Measurements from ENCODE around the gene TFB2M.

Gene TFB2M

DNA sequence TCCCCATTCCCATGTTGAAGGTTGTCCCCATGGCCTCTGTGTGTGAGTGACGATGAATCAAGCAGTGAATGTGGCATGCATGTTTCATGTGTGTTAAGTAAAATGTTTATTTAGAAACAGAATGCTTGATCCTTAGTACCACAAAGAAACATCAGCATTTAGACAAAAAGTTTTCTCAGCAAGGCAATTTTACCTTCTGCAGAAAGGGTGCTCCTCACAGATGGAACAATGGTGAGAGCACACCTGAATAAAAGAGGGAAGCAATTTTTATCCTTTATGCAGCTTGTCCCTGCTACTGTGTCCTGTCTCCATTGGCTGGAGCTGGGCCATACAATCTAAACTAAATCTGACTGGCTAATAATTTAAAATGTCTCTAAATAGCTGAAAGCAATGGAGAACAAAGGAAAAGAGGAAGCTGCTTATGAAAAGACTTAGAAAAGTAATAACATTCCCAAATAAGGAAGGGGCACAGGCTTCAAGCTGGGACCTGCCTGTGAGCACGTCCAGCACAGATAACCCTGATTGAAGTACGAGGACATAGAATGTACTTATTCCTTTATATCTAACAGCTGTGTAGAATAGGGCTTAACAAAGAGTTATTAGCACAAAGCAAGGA, 50.6 kb downstream of the TFB2M start:
- no peak for DNase-seq (ENCODE audit: low read depth in 2 of 2, low spot score in 1 of 2)

- DNase-seq (ENCODE audit: low read depth in 2 of 2, low spot score in 1 of 2): no peak
These were observed 52.3 kb downstream of the TFB2M start for GRCh38 chr1:246513619-246514343.

DNA sequence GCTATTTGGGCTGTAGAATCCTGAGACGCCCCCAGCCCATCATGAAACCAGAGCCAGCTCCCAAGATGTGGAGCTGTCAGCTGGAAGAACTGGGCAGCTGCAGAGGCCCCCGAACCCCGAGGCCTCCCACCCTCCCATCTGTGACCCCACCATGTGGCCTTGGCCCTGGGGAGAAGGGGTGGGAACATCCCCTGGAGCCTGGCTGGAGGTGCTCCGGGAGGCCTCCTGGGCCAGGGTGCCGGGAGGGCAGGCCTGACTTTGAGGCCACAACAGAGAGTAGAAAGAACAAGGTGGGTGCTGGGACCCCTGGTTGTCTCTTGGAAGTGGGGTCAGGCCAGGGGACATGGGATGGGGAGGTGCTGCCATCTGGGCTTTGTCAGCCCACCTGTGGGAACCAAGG, 53.0 kb downstream of the TFB2M start:
- no peak for DNase-seq (ENCODE audit: low read depth in 2 of 2, low spot score in 1 of 2)

DNA sequence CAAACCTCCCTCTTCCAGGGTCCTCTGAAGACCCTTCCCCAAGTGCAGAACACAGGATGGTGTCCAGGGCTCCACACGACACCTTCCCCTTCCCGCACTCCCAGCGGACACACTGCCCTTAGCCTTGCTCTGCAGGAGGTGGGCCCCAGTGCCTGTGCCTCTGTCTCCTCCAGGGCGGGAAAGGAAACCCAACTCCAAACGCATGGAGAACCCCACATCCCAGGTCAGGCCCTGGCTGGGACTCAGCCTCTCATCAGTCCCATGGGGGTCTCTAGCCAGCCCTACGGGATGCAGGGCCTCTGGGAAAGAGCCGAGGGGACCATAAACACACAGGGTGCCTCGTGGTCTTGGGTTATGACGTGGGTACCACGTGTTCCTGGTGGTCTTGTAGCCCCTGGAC, 53.4 kb downstream of the TFB2M start:
- DNase-seq (ENCODE audit: low read depth in 2 of 2, low spot score in 1 of 2): no peak

DNA sequence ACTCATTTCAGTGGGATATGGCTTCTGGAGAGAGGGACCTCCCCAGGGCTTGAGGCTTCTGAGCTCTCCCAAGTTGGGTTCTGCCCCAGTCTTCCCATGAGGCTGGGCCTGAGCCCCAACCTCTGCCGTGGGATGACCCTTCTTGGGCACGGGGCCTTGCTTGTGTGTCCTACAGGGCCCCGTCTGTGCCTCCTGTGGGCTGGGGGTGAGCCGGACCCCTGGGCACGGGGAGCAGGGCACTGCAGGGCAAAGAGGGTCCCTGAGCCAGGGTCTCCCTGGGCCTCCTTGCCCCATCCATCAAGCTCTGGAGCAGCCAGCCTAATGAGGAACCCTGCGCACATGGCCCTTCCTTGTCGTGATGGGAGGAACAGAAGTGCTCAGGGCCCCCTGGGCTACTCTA, 53.8 kb downstream of the TFB2M start:
- DNase-seq (ENCODE audit: low read depth in 2 of 2, low spot score in 1 of 2): no peak

DNA sequence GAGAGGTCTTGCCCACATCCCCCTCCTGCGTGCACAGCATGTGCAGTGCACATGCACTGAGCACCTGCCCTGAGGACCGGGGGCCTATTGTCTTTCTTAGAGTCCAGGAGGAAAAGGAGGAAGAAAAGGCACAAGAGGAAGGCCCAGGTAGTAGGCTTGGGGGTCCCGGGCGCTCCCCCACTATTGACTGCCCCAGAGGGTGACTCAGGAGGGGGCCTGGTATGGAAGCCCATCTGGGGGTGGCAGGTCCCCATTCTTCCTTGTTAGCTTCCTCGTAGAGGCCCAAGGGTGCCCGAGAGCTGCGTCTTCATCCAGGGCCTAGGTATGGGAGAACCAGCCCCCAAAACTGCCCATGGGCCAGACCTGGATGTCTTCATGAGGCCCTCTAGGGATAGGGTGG, 54.9 kb downstream of the TFB2M start:
- DNase-seq (ENCODE audit: low read depth in 2 of 2, low spot score in 1 of 2): no peak

DNA sequence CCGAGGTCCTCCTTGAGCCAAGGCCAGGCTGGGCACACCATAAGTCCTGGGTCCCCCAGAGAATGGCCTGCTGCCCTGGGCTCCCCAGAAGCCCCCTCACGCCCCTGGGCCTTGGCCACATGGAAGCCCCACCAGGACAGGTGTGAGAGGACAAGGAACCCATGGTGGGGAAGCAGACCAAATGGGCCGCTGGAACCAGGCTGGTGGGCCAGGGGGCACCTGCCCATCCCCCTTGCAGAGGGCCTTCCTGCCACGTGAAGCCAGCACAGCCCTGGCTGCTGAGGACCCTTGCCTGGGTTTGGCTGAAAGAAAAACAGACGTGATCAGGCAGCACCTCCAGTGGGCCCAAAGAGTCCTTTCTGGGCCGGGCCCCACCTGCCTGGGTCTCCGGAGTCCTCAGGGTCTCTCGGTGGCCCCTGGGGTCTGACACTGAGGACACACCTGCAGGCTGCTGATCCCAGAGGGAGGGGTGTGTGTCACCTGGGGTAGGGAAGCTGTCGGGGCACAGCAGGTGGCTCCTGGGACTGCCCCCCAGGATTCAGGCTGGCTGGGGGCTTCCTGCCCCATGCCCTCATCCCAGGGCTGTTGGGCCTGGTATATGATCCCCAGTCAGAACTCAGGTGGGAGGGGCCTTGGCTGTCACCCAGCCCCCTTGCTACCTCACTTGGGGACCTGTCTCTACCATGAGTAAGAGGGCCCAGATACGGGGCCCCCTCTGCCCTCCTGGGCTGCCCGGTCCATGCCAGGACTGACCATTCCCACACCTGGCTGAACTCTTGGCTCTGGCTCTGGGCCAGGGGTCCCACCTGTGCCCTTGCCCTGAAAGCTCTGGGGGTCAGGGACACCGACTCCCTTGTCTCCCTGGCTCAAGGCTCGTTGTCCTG, 55.7 kb downstream of the TFB2M start:
- DNase-seq (ENCODE audit: low read depth in 2 of 2, low spot score in 1 of 2): no peak

DNA sequence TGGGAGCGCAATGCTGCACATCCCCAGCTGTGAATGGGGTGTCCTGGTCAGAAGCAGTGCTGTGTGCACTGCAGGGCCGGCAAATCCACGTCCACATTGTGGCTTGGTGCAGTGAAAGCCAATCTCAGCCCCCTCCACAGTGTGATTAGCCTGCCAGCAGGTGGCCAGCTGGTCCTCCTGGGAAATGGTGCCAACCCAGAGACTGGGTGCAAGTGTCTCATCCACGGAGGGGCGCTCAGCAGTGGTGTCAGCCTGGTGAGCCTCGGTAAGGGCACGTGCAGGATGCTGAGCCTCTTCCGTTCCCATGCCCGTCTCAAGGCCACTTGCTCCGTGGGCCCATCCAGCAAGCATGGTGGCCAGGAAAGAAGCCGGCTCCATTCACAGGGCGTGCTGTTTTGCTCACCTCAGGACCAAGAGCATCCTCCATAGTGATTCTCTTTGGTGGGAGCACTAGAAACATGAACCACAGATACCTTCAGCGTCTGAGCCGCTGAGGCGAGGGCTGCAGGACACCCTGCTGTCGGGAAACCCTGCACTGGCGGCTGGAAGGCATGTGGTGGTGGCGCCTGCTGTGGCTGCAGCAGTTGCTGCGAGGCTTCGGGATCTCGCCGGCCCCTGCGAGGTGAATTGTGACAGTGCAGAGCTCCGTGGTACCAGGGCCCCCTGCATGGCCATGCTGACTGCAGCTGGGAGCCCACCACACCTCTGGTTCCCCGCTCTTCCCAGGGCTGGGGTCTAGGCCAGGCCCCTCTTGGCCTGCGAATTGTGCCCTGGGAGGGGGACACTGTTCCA, 57.0 kb downstream of the TFB2M start:
- DNase-seq (ENCODE audit: low read depth in 2 of 2, low spot score in 1 of 2): no peak

GRCh38 chr1:246506674-246507481, 59.2 kb downstream of the TFB2M start, which contains the start of gene SMYD3:
Gene SMYD3 (minus strand): TSS chr1:246507279.
- peak; percentile 42 to 46 for DNase-seq (ENCODE audit: low read depth in 2 of 2, low spot score in 1 of 2)

DNA sequence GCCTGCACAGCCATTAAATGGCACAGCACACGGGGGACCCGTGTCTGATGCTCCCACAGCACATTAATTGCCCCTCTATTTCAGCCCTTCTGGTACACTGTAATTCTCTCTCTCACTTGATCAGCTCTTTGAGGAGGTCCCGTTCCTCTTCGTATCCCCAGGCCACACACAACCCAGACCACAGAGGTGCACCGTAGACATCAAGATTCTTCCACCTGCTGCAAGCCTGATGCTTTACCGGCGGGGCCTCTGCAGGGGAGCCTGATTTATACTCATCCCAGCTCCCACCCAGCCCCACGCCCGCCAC, 59.7 kb downstream of the TFB2M start:
- no peak for DNase-seq (ENCODE audit: low read depth in 2 of 2, low spot score in 1 of 2)

- DNase-seq (ENCODE audit: low read depth in 2 of 2, low spot score in 1 of 2): no peak
These were observed 62.7 kb downstream of the TFB2M start for GRCh38 chr1:246503341-246503740.

- DNase-seq (ENCODE audit: low read depth in 2 of 2, low spot score in 1 of 2): no peak
These were observed 68.6 kb downstream of the TFB2M start for GRCh38 chr1:246497331-246497915.

GRCh38 chr1:246492611-246493245, 73.3 kb downstream of the TFB2M start:
- DNase-seq (ENCODE audit: low read depth in 2 of 2, low spot score in 1 of 2): no peak

DNA sequence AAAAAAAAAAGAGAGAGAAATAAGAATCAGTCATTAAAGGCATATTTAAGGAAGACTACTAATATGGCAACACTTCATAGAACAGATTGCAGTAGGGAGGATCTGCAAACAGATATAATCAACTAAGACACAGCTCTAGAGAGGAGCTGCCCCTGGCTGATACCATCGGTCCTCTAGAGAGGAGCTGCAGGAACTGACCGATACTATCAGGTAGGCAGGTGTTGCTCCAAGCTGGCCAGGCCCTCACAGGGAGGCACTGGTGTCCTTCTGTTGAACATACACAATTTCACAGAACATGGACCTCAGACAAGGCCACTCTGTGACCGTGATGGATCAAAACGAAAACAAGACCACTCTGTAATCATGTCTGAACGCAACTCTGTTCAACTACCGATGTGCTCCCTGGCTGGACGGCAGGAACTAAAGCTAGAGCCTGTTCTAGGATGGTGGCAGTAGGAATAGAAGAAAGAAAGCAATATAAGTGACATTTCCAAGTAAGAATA, 74.5 kb downstream of the TFB2M start:
- no peak for DNase-seq (ENCODE audit: low read depth in 2 of 2, low spot score in 1 of 2)
